ENCODE measurements around the gene TBX10.

The TBX10 gene

GRCh38 chr11:67648140-67648795 is 8.7 kb upstream of the TBX10 start:
- no peaks in the 10 kb centered on the region for H3K4me1 ChIP-seq (ENCODE audit: control insufficient read depth, low read depth, low read length)
- no peaks in the 10 kb centered on the region for H3K36me3 ChIP-seq (ENCODE audit: control insufficient read depth, low read depth, low read length)
- no peaks in the 10 kb centered on the region for H3K27me3 ChIP-seq (ENCODE audit: control insufficient read depth, insufficient read depth, low read length)
- no peak overlapping the region for H3K4me3 ChIP-seq (ENCODE audit: low read length)
- H3K9ac ChIP-seq (ENCODE audit: low read length) = no peak overlapping the region
- no peaks in the 10 kb centered on the region for H3K9me3 ChIP-seq (ENCODE audit: control insufficient read depth, low read depth, low read length)
- H3K27ac ChIP-seq (ENCODE audit: low read length) = no peak overlapping the region

DNA sequence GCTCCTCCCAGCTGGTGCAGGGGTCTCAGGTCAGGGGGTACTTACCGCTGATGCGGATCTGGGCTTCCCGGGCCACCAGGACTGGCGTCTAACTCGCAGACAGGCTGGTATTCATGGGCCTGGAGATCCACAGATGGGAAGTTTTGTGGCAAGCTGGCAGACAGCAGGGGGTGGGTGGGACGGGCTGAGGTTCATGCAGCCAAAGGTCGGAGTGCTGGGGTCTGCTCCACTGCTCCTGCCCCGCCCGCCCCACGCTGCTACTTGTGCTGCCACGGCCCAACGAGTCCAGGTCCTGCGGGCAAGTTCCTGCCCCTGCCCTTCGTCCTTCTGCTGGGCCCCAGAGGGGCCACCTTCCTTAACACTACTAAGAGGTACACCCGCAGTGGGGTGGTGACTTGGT is 7.9 kb upstream of the TBX10 start:
- no peaks in the 10 kb centered on the region for H3K9me3 ChIP-seq (ENCODE audit: control insufficient read depth, low read depth, low read length)
- H3K4me3 ChIP-seq (ENCODE audit: low read length) = no peak overlapping the region
- no peaks in the 10 kb centered on the region for H3K4me1 ChIP-seq (ENCODE audit: control insufficient read depth, low read depth, low read length)
- no peak overlapping the region for H3K9ac ChIP-seq (ENCODE audit: low read length)
- no peaks in the 10 kb centered on the region for H3K27me3 ChIP-seq (ENCODE audit: control insufficient read depth, insufficient read depth, low read length)
- H3K36me3 ChIP-seq (ENCODE audit: control insufficient read depth, low read depth, low read length) = no peaks in the 10 kb centered on the region
- no peak overlapping the region for H3K27ac ChIP-seq (ENCODE audit: low read length)

- no peak overlapping the region for H3K9ac ChIP-seq (ENCODE audit: low read length)
- H3K4me1 ChIP-seq (ENCODE audit: control insufficient read depth, low read depth, low read length) = no peaks in the 10 kb centered on the region
- H3K27ac ChIP-seq (ENCODE audit: low read length) = no peak overlapping the region
Measured at GRCh38 chr11:67646535-67647336, 7.2 kb upstream of the TBX10 start.

DNA sequence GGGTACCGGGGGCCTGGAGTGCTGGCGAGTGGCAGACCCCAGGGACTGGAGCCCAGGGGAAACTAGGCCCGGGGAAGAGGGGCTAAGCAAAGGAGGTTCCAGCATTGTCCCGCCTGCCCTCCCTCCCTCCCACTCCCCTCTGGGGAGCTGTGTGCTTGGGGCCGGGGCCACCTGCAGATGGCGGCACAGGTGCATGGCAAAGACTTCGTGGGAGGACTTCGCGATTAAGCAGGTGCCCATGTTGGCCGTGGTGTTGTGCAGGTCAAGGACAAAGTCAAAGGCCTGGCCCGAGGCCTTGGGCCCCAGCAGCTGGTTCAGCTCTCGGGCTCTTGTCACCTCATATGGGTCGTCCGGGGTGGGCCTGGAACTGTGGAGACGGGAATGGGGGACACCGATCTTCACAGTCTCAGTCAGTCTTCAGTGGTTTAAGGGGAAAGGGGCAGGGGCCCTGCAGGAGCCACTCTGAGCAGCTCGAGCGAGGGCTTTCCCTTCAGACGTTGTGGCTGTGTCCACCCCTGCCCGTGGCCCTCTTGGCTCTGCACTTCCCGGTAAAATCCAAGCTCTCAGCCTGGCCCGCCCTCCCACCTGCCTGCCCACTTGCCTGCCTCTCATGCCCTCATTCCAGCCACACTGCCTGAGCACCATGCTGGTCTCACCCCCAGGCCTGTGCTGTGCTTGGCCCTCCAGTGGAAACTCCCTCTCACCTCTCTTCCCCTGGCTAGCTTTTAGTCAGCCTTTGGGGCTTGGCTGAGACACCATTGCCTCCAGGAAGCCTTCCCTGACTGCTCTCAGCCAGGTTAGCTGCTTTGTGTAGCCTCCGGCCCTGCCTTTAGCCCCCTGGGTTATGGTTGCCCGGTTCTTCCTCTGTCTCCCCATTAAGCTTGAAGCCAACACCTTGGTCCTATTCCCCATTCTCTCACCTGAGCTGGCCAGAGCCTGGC is 6.2 kb upstream of the TBX10 start:
- H3K4me1 ChIP-seq (ENCODE audit: control insufficient read depth, low read depth, low read length) = no peaks in the 10 kb centered on the region

More at GRCh38 chr11:67646535-67647336, 7.2 kb upstream of the TBX10 start:
- Histone ChIP-seq H3K4me3 (ENCODE audit: low read length) (no peak overlapping the region), H3K9me3 (ENCODE audit: control insufficient read depth, low read depth, low read length) (no peaks in the 10 kb centered on the region), H3K27me3 (ENCODE audit: control insufficient read depth, insufficient read depth, low read length) (no peaks in the 10 kb centered on the region), H3K36me3 (ENCODE audit: control insufficient read depth, low read depth, low read length) (no peaks in the 10 kb centered on the region)

GRCh38 chr11:67644472-67645418 is 5.2 kb upstream of the TBX10 start:
- Histone ChIP-seq H3K9me3 (ENCODE audit: control insufficient read depth, low read depth, low read length) (no peaks in the 10 kb centered on the region), H3K36me3 (ENCODE audit: control insufficient read depth, low read depth, low read length) (no peaks in the 10 kb centered on the region), H3K27ac (ENCODE audit: low read length) (no peak overlapping the region), H3K4me1 (ENCODE audit: control insufficient read depth, low read depth, low read length) (no peaks in the 10 kb centered on the region), H3K9ac (ENCODE audit: low read length) (no peak overlapping the region), H3K4me3 (ENCODE audit: low read length) (no peak overlapping the region), H3K27me3 (ENCODE audit: control insufficient read depth, insufficient read depth, low read length) (peaks cover 13% of the 10 kb centered on the region)

More for the DNA sequence above, 6.2 kb upstream of the TBX10 start:
- no peak overlapping the region for H3K27ac ChIP-seq (ENCODE audit: low read length)
- peaks cover 2% of the 10 kb centered on the region for H3K27me3 ChIP-seq (ENCODE audit: control insufficient read depth, insufficient read depth, low read length)
- no peaks in the 10 kb centered on the region for H3K9me3 ChIP-seq (ENCODE audit: control insufficient read depth, low read depth, low read length)
- H3K36me3 ChIP-seq (ENCODE audit: control insufficient read depth, low read depth, low read length) = no peaks in the 10 kb centered on the region
- H3K9ac ChIP-seq (ENCODE audit: low read length) = no peak overlapping the region
- H3K4me3 ChIP-seq (ENCODE audit: low read length) = no peak overlapping the region

- no peaks in the 10 kb centered on the region for H3K36me3 ChIP-seq (ENCODE audit: control insufficient read depth, low read depth, low read length)
- no peaks in the 10 kb centered on the region for H3K9me3 ChIP-seq (ENCODE audit: control insufficient read depth, low read depth, low read length)
- H3K9ac ChIP-seq (ENCODE audit: low read length) = no peak overlapping the region
- H3K4me3 ChIP-seq (ENCODE audit: low read length) = no peak overlapping the region
- H3K27me3 ChIP-seq (ENCODE audit: control insufficient read depth, insufficient read depth, low read length) = peaks cover 17% of the 10 kb centered on the region
- no peaks in the 10 kb centered on the region for H3K4me1 ChIP-seq (ENCODE audit: control insufficient read depth, low read depth, low read length)
- no peak overlapping the region for H3K27ac ChIP-seq (ENCODE audit: low read length)
Measured at GRCh38 chr11:67644042-67644441, 4.5 kb upstream of the TBX10 start.

- Histone ChIP-seq H3K27me3 (ENCODE audit: control insufficient read depth, insufficient read depth, low read length) (peaks cover 17% of the 10 kb centered on the region), H3K9ac (ENCODE audit: low read length) (no peak overlapping the region), H3K36me3 (ENCODE audit: control insufficient read depth, low read depth, low read length) (no peaks in the 10 kb centered on the region), H3K4me3 (ENCODE audit: low read length) (no peak overlapping the region), H3K27ac (ENCODE audit: low read length) (no peak overlapping the region), H3K4me1 (ENCODE audit: control insufficient read depth, low read depth, low read length) (no peaks in the 10 kb centered on the region), H3K9me3 (ENCODE audit: control insufficient read depth, low read depth, low read length) (no peaks in the 10 kb centered on the region)
Measured at GRCh38 chr11:67642173-67643120, 2.9 kb upstream of the TBX10 start.

- H3K27me3 ChIP-seq (ENCODE audit: control insufficient read depth, insufficient read depth, low read length) = peaks cover 17% of the 10 kb centered on the region
- H3K27ac ChIP-seq (ENCODE audit: low read length) = no peak overlapping the region
- no peaks in the 10 kb centered on the region for H3K36me3 ChIP-seq (ENCODE audit: control insufficient read depth, low read depth, low read length)
- no peaks in the 10 kb centered on the region for H3K9me3 ChIP-seq (ENCODE audit: control insufficient read depth, low read depth, low read length)
- no peak overlapping the region for H3K9ac ChIP-seq (ENCODE audit: low read length)
- H3K4me3 ChIP-seq (ENCODE audit: low read length) = no peak overlapping the region
- no peaks in the 10 kb centered on the region for H3K4me1 ChIP-seq (ENCODE audit: control insufficient read depth, low read depth, low read length)
Measured at GRCh38 chr11:67641338-67642172, 2.0 kb upstream of the TBX10 start.

DNA sequence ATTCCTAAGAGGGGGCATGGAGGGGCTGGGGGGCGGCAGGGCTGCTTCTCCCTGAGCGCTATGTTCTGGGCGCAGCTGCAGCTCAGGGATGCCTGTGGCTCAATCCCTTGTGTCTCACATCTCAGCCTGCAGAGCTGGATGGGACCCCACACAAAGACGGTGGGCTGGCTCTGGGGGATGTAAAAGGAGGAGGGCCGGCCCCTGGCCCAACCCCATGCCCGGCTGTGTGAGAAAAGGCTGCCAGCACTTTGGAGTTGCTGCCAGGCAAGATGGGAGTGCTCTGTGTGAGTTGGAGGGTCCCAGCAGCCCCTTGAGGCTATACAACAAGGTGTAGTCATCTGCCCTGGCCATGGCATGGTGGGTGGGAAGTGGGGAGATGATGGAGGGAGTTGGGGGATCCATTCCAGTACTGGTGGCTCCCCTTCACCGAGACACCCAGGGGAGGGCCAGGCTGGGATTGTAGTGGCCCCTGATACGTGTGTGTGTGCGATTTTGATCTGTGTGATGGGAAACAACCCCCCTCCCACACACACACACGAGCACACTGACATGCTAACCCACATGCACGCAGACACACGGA is 1.3 kb upstream of the TBX10 start:
- no peak overlapping the region for H3K9ac ChIP-seq (ENCODE audit: low read length)
- no peak overlapping the region for H3K27ac ChIP-seq (ENCODE audit: low read length)
- H3K36me3 ChIP-seq (ENCODE audit: control insufficient read depth, low read depth, low read length) = no peaks in the 10 kb centered on the region
- no peak overlapping the region for H3K4me3 ChIP-seq (ENCODE audit: low read length)
- no peaks in the 10 kb centered on the region for H3K9me3 ChIP-seq (ENCODE audit: control insufficient read depth, low read depth, low read length)
- no peaks in the 10 kb centered on the region for H3K4me1 ChIP-seq (ENCODE audit: control insufficient read depth, low read depth, low read length)
- H3K27me3 ChIP-seq (ENCODE audit: control insufficient read depth, insufficient read depth, low read length) = peaks cover 17% of the 10 kb centered on the region

Measured in iPS-18a (cell line).